ENCODE measurements around the gene MAN2B1.
"Not testable (repeated sequence)": the region's sequence is repeated elsewhere in the genome, so short reads cannot be mapped to it uniquely, and the experiment has no call there.

The MAN2B1 gene

DNA sequence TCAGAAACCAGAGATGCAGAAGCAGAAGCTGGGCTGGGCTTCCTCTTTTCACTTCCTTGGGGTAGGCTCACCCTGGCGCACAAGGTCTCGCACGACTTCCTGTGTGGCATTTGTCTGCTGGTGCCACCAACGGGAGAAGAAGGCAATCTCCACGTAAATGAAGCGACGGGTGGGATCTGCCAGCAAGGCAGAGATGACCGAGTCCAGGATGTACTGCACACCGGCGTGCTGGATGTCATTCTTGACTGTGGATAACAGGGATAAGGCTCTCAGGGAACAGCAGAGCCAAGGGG is 1.3 kb downstream of the MAN2B1 start:
- in situ Hi-C loops (cut with MboI; ENCODE audit: low sequenced_read_pairs), result loop anchor here (25.0 kb wide), 1 partner anchor 103 kb away; the partner anchor contains the start of gene ZNF564

DNA sequence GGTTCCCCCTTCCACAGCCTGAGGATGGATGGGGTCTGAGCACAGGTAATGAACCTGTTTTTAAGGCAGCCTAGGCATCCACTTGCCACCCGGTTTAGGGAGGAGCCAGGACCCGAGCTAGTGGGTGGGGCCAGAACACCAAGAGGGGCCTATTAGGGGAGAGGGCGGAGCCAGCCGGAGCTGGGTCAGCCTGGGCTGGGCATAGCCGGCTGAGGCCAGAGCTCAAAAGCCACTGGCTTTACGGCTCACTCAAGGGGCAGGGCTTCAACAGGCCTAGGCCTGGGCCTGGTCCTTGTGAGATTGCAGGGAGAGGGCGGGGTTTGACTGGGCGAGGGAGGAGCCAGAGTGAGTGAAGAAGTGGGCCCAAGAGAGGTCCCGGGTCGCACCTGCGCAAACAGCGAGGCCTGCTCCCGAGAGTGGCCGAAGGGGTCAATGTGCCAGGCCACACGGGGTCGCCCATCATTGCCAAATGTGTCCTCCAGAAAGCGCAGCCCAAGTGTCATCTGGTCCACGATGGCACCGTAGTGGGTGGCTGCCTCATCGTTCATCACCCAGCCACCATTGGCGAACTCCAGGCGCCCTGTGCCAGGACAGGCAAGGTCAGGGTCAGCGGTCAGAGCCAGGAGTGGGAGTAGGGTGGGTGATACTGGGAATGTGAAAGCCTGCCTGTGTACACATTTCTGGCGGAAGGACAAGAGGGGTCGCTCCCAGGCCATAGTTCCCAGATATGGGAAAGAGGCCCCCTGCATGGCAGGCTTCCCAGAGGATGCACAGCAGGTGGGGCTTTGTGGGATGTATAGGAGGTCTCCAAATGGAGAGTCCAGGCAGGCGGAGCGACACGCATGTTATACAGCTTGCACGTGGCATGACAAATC is 1.9 kb downstream of the MAN2B1 start:
- in situ Hi-C loops (cut with MboI; ENCODE audit: low sequenced_read_pairs), result loop anchor here (25.0 kb wide), 1 partner anchor 102 kb away; the partner anchor contains the start of gene ZNF564

GRCh38 chr19:12660980-12661379 is 5.6 kb downstream of the MAN2B1 start:
- in situ Hi-C loops (cut with MboI; ENCODE audit: low sequenced_read_pairs), result loop anchor here (25.0 kb wide), 1 partner anchor 99 kb away; the partner anchor contains the start of gene ZNF564

DNA sequence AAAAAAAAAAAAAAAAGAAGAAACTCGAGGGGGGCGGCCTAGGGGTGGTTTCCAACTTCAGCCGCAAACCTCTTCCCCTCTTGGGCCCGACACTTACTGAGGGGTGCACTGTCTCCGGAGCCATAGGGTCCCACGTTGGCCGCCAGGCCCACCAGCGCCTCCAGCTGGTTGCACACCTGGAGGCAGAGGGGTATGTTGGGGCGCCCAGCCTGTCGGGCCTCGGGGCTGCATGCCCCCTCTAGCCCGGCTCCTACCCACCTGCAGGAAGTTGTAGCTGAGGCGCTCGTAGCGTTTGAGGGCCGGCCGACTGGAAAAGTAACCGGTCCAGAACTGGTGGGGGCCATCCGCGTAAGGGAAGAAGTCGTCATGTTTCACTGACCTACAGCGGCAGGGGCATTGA is 8.6 kb downstream of the MAN2B1 start:
- in situ Hi-C loops (cut with MboI; ENCODE audit: low sequenced_read_pairs), result loop anchor here (25.0 kb wide), 1 partner anchor 96 kb away; the partner anchor contains the start of gene ZNF564

DNA sequence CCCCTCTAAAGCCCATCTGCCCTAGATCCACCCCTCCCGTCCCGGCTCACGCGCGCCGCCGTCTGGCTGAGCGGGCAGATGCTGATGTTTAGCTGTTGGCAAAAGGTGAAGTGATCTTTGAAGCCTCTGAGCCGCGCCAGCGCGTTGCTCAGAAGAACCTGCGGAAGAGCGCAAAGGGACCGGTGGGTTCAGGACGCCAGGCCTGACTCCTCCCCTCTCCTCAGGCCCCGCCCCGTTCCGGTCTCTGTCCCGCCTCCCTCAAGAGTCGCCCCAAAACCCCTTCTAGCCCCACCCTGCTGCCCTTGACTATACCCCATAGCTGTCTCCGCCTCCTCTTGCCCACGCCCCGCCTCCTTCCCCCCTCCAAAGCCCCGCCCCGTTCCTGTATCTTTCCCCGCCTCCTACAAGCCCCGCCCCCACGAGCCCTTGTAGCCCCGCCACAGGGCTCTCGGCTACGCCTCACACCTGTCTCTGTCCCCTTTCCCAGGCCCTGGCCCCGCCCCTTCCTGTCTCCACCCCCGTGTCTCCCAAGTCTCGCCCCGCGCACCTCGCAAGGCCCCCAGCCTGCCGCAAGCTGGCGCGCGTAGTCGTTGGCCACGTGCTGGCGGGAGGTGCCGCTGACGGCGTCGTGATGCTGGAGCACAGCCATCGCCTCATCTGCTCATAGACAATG is 9.5 kb downstream of the MAN2B1 start:
- in situ Hi-C loops (cut with MboI; ENCODE audit: low sequenced_read_pairs), result loop anchor here (25.0 kb wide), 1 partner anchor 95 kb away; the partner anchor contains the start of gene ZNF564

- in situ Hi-C loops (cut with MboI; ENCODE audit: low sequenced_read_pairs), result loop anchor here (25.0 kb wide), 1 partner anchor 93 kb away; the partner anchor contains the start of gene ZNF564
These were observed 11.0 kb downstream of the MAN2B1 start for GRCh38 chr19:12655546-12655945.

- in situ Hi-C loops (cut with MboI; ENCODE audit: low sequenced_read_pairs), result loop anchor here (25.0 kb wide), 1 partner anchor 90 kb away; the partner anchor contains the start of gene ZNF564
These were observed 14.3 kb downstream of the MAN2B1 start for GRCh38 chr19:12652219-12652618.

- in situ Hi-C loops (cut with MboI; ENCODE audit: low sequenced_read_pairs), result loop anchor here (25.0 kb wide), 1 partner anchor 88 kb away; the partner anchor contains the start of gene ZNF564
These were observed 16.6 kb downstream of the MAN2B1 start for GRCh38 chr19:12649941-12650340.

DNA sequence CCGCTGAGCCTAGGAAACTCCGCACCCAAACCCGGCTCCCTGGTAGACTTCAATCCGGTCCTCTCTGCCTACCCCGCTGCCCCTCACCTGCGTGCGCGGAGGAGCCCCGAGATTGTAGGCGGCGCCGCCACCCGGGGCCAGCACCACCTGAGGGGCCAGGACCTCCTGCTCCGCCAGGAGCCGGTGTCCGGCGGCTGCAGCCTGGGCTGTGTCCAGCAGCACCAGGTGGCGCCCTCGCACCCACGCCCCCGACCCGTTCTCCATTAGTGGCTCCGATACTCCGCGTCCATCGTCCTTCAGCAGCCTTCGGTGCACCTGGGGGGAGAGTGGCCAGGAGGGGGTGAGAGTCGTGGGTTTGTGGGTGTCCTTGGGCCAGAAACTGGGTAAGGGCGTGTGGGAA is 18.5 kb downstream of the MAN2B1 start:
- in situ Hi-C loops (cut with MboI; ENCODE audit: low sequenced_read_pairs), result no loop called here

GRCh38 chr19:12647490-12648071 is 19.0 kb downstream of the MAN2B1 start:
- in situ Hi-C loops (cut with MboI; ENCODE audit: low sequenced_read_pairs), result no loop called here

DNA sequence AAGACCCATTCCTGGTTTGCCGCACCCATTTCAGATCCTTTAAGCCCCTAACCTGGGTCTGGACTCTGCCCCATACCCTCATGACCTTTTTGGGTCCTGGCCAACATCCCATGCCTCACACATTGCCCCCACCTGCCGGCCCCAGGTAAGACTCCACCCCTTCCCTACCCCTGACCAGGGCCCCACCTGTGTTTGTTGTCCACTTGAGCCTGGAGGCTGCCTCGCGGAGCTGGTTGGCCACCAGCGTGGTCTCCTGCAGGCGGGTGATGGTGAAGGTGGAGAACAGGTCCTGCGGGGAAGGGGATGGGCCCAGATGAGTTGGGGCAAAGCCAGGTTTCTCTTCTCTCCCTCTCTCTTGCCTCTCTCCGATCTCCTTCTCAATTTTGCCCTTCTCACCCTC is 19.5 kb downstream of the MAN2B1 start:
- in situ Hi-C loops (cut with MboI; ENCODE audit: low sequenced_read_pairs), result no loop called here

DNA sequence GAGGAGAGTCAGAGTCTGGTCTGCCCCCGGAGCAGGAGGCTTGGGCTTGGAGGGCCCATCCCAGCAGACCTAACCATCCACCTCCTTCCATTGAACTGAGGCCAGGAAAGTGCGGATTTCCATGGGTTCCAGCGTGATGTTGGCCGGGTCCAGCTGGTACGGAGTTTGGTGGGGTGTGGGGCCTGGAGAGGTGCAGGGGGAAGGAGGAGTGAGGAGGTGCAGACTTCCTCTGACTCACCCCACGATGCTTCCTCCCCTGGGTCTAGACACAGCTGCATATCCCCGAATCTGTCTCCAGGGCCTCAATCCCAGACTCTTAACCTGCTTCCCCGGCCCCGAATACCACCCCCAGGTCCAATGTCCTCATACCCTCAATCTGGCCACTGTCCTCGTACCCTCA is 20.0 kb downstream of the MAN2B1 start:
- in situ Hi-C loops (cut with MboI; ENCODE audit: low sequenced_read_pairs), result no loop called here

- in situ Hi-C loops (cut with MboI; ENCODE audit: low sequenced_read_pairs), result not testable (repeated sequence)
These were observed 22.8 kb downstream of the MAN2B1 start for GRCh38 chr19:12643716-12644115.

DNA sequence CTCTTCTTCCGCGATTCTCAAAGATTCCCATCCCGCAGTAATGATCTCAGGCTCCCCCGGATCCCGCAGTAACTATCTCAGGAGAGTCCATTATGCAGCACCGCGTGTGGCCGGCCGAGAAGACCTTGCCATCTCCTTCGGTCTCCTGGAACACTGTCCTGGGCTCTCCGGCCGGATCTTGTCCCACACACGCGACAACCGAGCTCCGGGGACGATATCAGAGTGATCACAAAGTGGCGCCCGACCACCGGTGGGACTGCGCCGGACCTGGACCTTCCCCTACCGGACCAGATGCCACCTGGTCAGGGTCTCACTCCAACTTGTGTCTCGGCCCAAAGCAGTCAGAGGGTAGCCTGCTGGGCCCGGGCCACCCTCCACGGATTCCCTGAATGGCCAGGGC is 24.0 kb downstream of the MAN2B1 start:
- in situ Hi-C loops (cut with MboI; ENCODE audit: low sequenced_read_pairs), result no loop called here

DNA sequence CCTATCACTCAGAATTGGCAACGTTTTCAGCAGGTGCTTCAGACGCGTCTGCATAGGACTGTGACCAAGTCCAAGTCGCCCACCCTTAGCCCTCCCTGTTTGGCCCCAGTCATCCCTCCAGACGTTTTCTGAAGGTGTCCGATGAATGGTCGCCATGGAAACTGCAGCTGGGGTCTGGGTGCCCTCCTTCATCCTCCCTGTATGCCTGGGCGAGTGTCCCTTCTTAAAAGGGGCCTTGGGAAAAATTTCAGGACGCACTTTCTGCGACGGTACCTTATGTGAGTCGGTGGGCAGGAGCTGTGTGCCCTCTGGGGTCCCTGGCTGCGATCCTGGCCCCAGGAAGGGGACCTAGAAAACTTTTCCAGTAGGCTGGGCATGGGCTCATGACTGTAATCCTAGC is 25.1 kb downstream of the MAN2B1 start:
- in situ Hi-C loops (cut with MboI; ENCODE audit: low sequenced_read_pairs), result no loop called here

GRCh38 chr19:12639901-12640613 is 26.5 kb downstream of the MAN2B1 start:
- in situ Hi-C loops (cut with MboI; ENCODE audit: low sequenced_read_pairs), result no loop called here

DNA sequence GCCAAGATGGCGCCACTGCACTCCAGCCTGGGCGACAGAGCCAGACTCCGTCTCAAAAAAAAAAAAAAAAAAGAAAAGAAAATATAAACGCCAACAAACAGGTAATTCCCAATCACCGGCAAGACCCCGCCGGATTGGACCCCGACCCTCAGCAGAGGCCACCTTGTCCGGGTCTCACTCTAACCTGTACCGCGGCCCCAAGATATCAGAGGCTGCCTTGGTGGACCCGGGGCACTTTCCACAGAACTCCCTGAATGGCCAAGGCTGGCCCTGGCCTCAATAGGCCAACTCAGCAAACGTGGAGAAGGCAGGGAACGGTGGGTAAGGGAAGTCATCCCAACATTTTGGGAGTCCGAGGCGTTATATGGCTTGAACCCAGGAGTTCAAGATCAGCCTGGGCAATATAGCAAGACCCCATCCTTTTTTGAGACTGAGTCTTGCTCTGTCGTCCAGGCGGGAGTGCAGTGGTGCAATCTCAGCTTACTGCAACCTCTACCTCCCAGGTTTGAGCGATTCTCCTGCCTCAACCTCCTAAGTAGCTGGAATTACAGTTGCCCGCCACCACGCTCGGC is 27.8 kb downstream of the MAN2B1 start:
- in situ Hi-C loops (cut with MboI; ENCODE audit: low sequenced_read_pairs), result no loop called here

GRCh38 chr19:12636631-12637030 is 29.9 kb downstream of the MAN2B1 start:
- in situ Hi-C loops (cut with MboI; ENCODE audit: low sequenced_read_pairs), result no loop called here

GRCh38 chr19:12629215-12629614 is 37.3 kb downstream of the MAN2B1 start:
- in situ Hi-C loops (cut with MboI; ENCODE audit: low sequenced_read_pairs), result no loop called here

Measured in HL-60/S4 treated with retinoic acid at 250 ng/mL for 4 days and 3 days (cell line).